Panc1 (cell line): ENCODE results near the gene EIF4ENIF1. TPM values are rescaled to one million over a fixed set of nuclear protein-coding genes. Genes with fewer than 3 reads are reported as not detected.
A peak's percentile ranks its signal among the peaks of the same experiment; 100 is the strongest.

Experiments
- ATAC-seq: fragments of 200-7000 bp; cut with Tn5 transposase; 2 replicates; pipeline ENCODE4 v1.9.1; 2020; ENCODE audit warnings: mild to moderate bottlenecking, moderate library complexity
- Bru-seq: library from RNA; stranded (reverse); fragments of 400-500 nt; gene quantifications from one replicate; lab custom pipeline; 2021; lab: Mats Ljungman, UMichigan
- BruChase-seq, 2 experiments: library from RNA; stranded (reverse); fragments of 400-500 nt; gene quantifications; one replicate each; lab custom pipeline; 2021; lab: Mats Ljungman, UMichigan
- BruUV-seq: library from RNA; stranded (reverse); fragments of 400-500 nt; replicated peaks from 2 replicates; lab custom pipeline; 2021; lab: Mats Ljungman, UMichigan
- CTCF ChIA-PET: fragments of 300-600 bp; sonication (Branson Sonifier 250); formaldehyde crosslinking; loops from one replicate; lab custom pipeline; 2022; ENCODE audit warnings: antibody characterized with exemption; lab: Charles Lee
- POLR2A ChIA-PET: fragments of 300-600 bp; sonication (Branson Sonifier 250); formaldehyde crosslinking; loops from one replicate; lab custom pipeline; 2022; ENCODE audit warnings: antibody characterized with exemption; lab: Charles Lee
- DNase-seq: peaks from one replicate; pipeline ENCODE4 v3.0.0-alpha.2; 2010; ENCODE audit warnings: low read depth, low spot score
- H3K27ac ChIP-seq: 2 replicates; pipeline ENCODE4 v1.5.1; 2011; ENCODE audit warnings: mild to moderate bottlenecking, low read length, inconsistent platforms
- H3K27me3 ChIP-seq: fragments of 200-500 bp; sonication (Bioruptor generic); 2 replicates; pipeline ENCODE4 v1.6.0; 2014; ENCODE audit warnings: low read length, inconsistent platforms; ENCODE audit not compliant: control insufficient read depth, insufficient read depth
- H3K36me3 ChIP-seq: fragments of 200-500 bp; sonication (Bioruptor generic); 2 replicates; pipeline ENCODE4 v1.5.1; 2014; ENCODE audit warnings: inconsistent platforms, mild to moderate bottlenecking, low read length, moderate library complexity; ENCODE audit not compliant: control insufficient read depth, insufficient read depth
- H3K4me1 ChIP-seq: 2 replicates; pipeline ENCODE4 v1.5.1; 2011; ENCODE audit warnings: inconsistent platforms, mild to moderate bottlenecking, low read length, moderate library complexity; ENCODE audit not compliant: control insufficient read depth, insufficient read depth
- H3K4me3 ChIP-seq, 2 experiments: 2 replicates each; pipeline ENCODE4 v1.5.1; 2011 to 2012; ENCODE audit warnings: low read depth in 2 of 2, low read length in 2 of 2, mild to moderate bottlenecking in 2 of 2, inconsistent platforms in 1 of 2, moderate library complexity in 1 of 2
- H3K9me3 ChIP-seq: fragments of 200-500 bp; sonication (Bioruptor generic); 2 replicates; pipeline ENCODE4 v1.5.1; 2014; ENCODE audit warnings: low read depth, mild to moderate bottlenecking, inconsistent platforms, low read length, moderate library complexity; ENCODE audit not compliant: control insufficient read depth, insufficient read depth
- CTCF ChIP-seq: fragments of 450-650 bp; IDR thresholded peaks from 2 replicates; pipeline ENCODE4 v1.5.1; 2017; ENCODE audit warnings: mild to moderate bottlenecking
- POLR2AphosphoS5 ChIP-seq: IDR thresholded peaks from 2 replicates; pipeline ENCODE4 v1.6.1; 2012; ENCODE audit warnings: mild to moderate bottlenecking, low read depth, low read length, moderate library complexity
- REST ChIP-seq, 2 experiments: IDR thresholded peaks; 2 replicates each; pipeline ENCODE4 v1.6.1; 2011 to 2012; ENCODE audit warnings: low read depth in 2 of 2, control low read depth in 1 of 2, low read length in 1 of 2, mild to moderate bottlenecking in 1 of 2, moderate library complexity in 1 of 2; ENCODE audit not compliant: insufficient read depth in 1 of 2
- SIN3A ChIP-seq: IDR thresholded peaks from 2 replicates; pipeline ENCODE4 v1.6.1; 2012; ENCODE audit warnings: low read depth, mild to moderate bottlenecking, low read length, moderate library complexity, borderline replicate concordance; ENCODE audit not compliant: insufficient read depth
- TCF7L2 ChIP-seq: IDR thresholded peaks from 2 replicates; pipeline ENCODE4 v1.6.1; 2011; ENCODE audit warnings: mild to moderate bottlenecking, low read depth, low read length, inconsistent platforms
- in situ Hi-C: cut with HindIII; loops from 2 replicates; pipeline ENCODE4 v1.10.0; 2016; ENCODE audit warnings: low sequenced_read_pairs, low pct_unique_long_range_greater_than_20kb
- intact Hi-C: fragments of 100-400 bp; cut with micrococcal nuclease; formaldehyde crosslinking; loops from one replicate; pipeline ENCODE4 v1.10.0; 2022; ENCODE audit not compliant: unreplicated experiment
- long read RNA-seq: library from polyadenylated mRNA; unstranded; transcript quantifications from one replicate; pipeline ENCODE4 v2.0.0, GENCODE V29; 2021; ENCODE audit not compliant: unreplicated experiment
- polyA plus RNA-seq: library from polyadenylated mRNA; unstranded; fragments of >200 nt; gene quantifications from one replicate; pipeline ENCODE4 v1.2.1, GENCODE V29; 2012; ENCODE audit warnings: missing spikeins; ENCODE audit not compliant: insufficient read length
- total RNA-seq: library from RNA; stranded (reverse); gene quantifications from one replicate; pipeline ENCODE4 v1.2.1, GENCODE V29; 2021; ENCODE audit not compliant: unreplicated experiment

EIF4ENIF1 gene
- total RNA-seq (23.3 TPM), Bru-seq, nascent RNA (percentile 71 among the genes with signal in this experiment), BruChase-seq, experiment 1, labeled RNA remaining after a 2-hour chase (percentile 69 among the genes with signal in this experiment), BruChase-seq, experiment 2, labeled RNA remaining after a 6-hour chase (percentile 65 among the genes with signal in this experiment)
- polyA plus RNA-seq: 19.1 TPM
- long read RNA-seq, transcript EIF4ENIF1-201 (19 exons, 3,544 nt): major isoform, 16 of 54 reads
- long read RNA-seq, partial matches to known transcripts: 20 of 54 reads
- long read RNA-seq, other reads (novel, unspliced or antisense): 18 of 54 reads

GRCh38 chr22:31489632-31490495, at the start of gene EIF4ENIF1:
EIF4ENIF1 (minus strand) TSS chr22:31489842; CDS start chr22:31488718, 1,124 bp downstream.
- Histone ChIP-seq H3K9me3 (no peaks in the 10 kb centered on the region), H3K27me3 (no peaks in the 10 kb centered on the region), H3K4me1 (peaks cover 16% of the 10 kb centered on the region), H3K27ac (peak within 1 kb of the TSS; percentile 94), H3K36me3 (peaks cover 18% of the 10 kb centered on the region), H3K4me3 (peak within 1 kb of the TSS; percentile 85 to 96)
- ChIA-PET POLR2A (interaction anchor here (0.6 kb wide), 1 partner anchor 117 kb away, joined by 3 read pairs; no protein-coding TSS in a partner anchor), CTCF (no interaction called here)
- ATAC-seq: peak; percentile 95
- BruUV-seq: no TSS peak
- in situ Hi-C loops (no loop called here), intact Hi-C loops (no loop called here)
- DNase-seq: no peak
- TF ChIP-seq TCF7L2: no peak
- no peak; the same call in 1 of the 2 replicates for TF ChIP-seq SIN3A
- TF ChIP-seq REST (IDR thresholded peaks at IDR 0.05; ENCODE audit: insufficient read depth in 1 of 2, low read depth in 2 of 2, low read length in 1 of 2): 0 out of 4 replicates have a peak, but pooled peaks of 1 of the 2 experiments have one; percentile 42
- peak; percentile 65; the same call in 1 of the 2 replicates for TF ChIP-seq POLR2AphosphoS5
- no peak for TF ChIP-seq CTCF

- DNase-seq (no peak), ATAC-seq (no peak)
- CTCF ChIA-PET: no interaction called here
- intact Hi-C loops: no loop called here
- Histone ChIP-seq H3K4me1 (no peaks in the 10 kb centered on the region), H3K4me3 (no peak overlapping the region), H3K27me3 (no peaks in the 10 kb centered on the region), H3K27ac (no peak overlapping the region), H3K36me3 (no peaks in the 10 kb centered on the region), H3K9me3 (no peaks in the 10 kb centered on the region)
- POLR2A ChIA-PET: no interaction called here
- BruUV-seq: no TSS peak
- in situ Hi-C loops: no loop called here
- TF ChIP-seq SIN3A (no peak), REST (IDR thresholded peaks at IDR 0.05; ENCODE audit: insufficient read depth in 1 of 2, low read depth in 2 of 2, low read length in 1 of 2) (no peak), TCF7L2 (no peak), CTCF (no peak), POLR2AphosphoS5 (no peak)
Observed at GRCh38 chr22:31538815-31539214, 49.2 kb upstream of the EIF4ENIF1 start.
